RWPE2 (cell line): Measurements from ENCODE around the gene NDEL1.

ENCODE experiments used
- ATAC-seq: fragments of 200-7000 bp; cut with Tn5 transposase; 3 replicates; pipeline ENCODE4 v1.9.1; 2021; ENCODE audit warnings: low read depth
- DNase-seq: peaks from one replicate; pipeline ENCODE4 v3.0.0-alpha.2; 2020; ENCODE audit warnings: low spot score
- H3K27ac ChIP-seq: fragments of 450-650 bp; 2 replicates; pipeline ENCODE4 v1.5.1; 2017; ENCODE audit warnings: mild to moderate bottlenecking; ENCODE audit not compliant: poor library complexity, severe bottlenecking
- H3K27me3 ChIP-seq: fragments of 250-450 bp; sonication (Bioruptor Pico); 2 replicates; pipeline ENCODE4 v1.5.1; 2021; ENCODE audit warnings: mild to moderate bottlenecking, moderate library complexity; ENCODE audit not compliant: insufficient read depth, poor library complexity, severe bottlenecking
- H3K36me3 ChIP-seq: fragments of 250-450 bp; sonication (Bioruptor Pico); 2 replicates; pipeline ENCODE4 v1.5.1; 2020; ENCODE audit warnings: low read depth, mild to moderate bottlenecking, moderate library complexity
- H3K4me1 ChIP-seq: fragments of 250-450 bp; sonication (Bioruptor Pico); 2 replicates; pipeline ENCODE4 v1.5.1; 2021; ENCODE audit warnings: mild to moderate bottlenecking, moderate library complexity; ENCODE audit not compliant: insufficient read depth, poor library complexity, severe bottlenecking
- H3K4me3 ChIP-seq: fragments of 250-450 bp; sonication (Bioruptor Pico); 2 replicates; pipeline ENCODE4 v1.5.1; 2021; ENCODE audit warnings: mild to moderate bottlenecking, moderate library complexity; ENCODE audit not compliant: severe bottlenecking
- H3K9me3 ChIP-seq: fragments of 250-450 bp; sonication (Bioruptor Pico); 2 replicates; pipeline ENCODE4 v1.5.1; 2021; ENCODE audit warnings: mild to moderate bottlenecking, moderate library complexity; ENCODE audit not compliant: severe bottlenecking
- TF ChIP-seq, protein P1 (sequence below): fragments of 450-650 bp; IDR thresholded peaks from one replicate; pipeline ENCODE4 v1.5.1; 2017; ENCODE audit warnings: mild to moderate bottlenecking, moderate library complexity; ENCODE audit not compliant: poor library complexity, severe bottlenecking

Gene NDEL1

DNA sequence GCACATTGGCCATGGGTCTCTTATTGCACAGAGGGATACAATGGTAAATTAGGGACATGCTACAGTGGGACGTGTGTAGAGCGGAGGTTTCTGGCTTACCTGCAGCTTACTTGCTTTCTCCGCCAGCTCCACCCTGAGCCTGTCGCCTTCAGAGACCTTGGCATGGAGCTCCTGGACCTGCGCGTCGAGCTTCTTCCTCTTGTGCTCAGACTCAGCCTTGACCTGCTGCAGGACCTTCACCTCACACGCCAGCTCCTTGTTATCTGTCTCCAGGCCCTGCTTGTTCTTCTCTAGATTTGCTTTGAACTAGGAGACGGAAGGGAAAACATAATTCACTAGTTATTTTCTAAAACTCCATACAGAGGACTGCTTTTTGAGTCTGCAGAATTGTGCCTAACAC, 63.5 kb downstream of the NDEL1 start:
- TF ChIP-seq, protein P1, sequence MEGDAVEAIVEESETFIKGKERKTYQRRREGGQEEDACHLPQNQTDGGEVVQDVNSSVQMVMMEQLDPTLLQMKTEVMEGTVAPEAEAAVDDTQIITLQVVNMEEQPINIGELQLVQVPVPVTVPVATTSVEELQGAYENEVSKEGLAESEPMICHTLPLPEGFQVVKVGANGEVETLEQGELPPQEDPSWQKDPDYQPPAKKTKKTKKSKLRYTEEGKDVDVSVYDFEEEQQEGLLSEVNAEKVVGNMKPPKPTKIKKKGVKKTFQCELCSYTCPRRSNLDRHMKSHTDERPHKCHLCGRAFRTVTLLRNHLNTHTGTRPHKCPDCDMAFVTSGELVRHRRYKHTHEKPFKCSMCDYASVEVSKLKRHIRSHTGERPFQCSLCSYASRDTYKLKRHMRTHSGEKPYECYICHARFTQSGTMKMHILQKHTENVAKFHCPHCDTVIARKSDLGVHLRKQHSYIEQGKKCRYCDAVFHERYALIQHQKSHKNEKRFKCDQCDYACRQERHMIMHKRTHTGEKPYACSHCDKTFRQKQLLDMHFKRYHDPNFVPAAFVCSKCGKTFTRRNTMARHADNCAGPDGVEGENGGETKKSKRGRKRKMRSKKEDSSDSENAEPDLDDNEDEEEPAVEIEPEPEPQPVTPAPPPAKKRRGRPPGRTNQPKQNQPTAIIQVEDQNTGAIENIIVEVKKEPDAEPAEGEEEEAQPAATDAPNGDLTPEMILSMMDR = no peak
- ATAC-seq (no peak), DNase-seq (no peak)
- Histone ChIP-seq H3K27ac (no peak overlapping the region), H3K36me3 (peaks cover 45% of the 10 kb centered on the region), H3K4me1 (no peaks in the 10 kb centered on the region), H3K27me3 (no peaks in the 10 kb centered on the region), H3K9me3 (no peaks in the 10 kb centered on the region), H3K4me3 (no peak overlapping the region)

DNA sequence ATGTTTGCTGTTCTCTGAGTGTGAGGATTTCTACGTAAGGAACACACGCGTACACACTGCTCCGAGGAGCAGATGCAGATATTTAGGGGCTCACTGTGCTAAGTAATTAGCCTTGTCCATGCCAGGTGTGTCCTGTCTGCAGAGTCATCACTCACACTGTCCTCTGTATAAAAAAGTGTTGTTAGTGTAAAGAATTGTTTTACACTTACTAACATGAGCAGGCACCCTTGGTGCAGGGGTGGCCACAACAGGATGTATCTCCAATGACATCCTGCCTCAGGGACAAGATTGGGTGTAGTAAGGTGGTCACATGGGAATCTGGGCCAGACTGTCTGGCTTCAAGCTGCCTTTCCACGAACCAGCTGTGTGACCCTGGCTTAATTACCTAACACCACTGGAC, 63.9 kb downstream of the NDEL1 start:
- no peaks in the 10 kb centered on the region for H3K9me3 ChIP-seq
- no peaks in the 10 kb centered on the region for H3K27me3 ChIP-seq
- no peaks in the 10 kb centered on the region for H3K4me1 ChIP-seq
- no peak overlapping the region for H3K27ac ChIP-seq
- peaks cover 43% of the 10 kb centered on the region for H3K36me3 ChIP-seq
- no peak for ATAC-seq
- TF ChIP-seq, protein P1 = no peak
- no peak overlapping the region for H3K4me3 ChIP-seq
- DNase-seq = no peak

DNA sequence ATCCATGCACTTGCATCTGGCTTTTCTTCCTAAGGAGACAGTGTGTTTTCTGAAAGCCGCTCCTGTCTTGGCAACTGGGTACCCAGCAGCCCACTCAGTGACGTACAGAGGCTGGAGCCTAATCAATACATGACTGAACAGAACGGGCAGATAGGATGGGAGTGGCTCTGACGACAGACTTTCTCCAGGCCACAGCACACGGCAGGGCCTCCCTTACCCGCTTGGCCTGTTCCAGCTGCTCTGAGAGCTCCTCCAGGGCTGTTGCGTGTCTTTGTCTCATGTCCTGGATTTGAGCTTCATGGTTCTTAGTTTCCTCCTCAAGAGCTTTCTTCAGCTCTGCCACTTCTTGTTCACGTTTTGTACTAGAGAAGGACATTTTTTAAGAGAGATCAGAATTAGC, 64.9 kb downstream of the NDEL1 start:
- DNase-seq (no peak), ATAC-seq (no peak)
- TF ChIP-seq, protein P1 = no peak
- no peak overlapping the region for H3K27ac ChIP-seq
- H3K36me3 ChIP-seq = peaks cover 48% of the 10 kb centered on the region
- H3K27me3 ChIP-seq = no peaks in the 10 kb centered on the region
- H3K4me1 ChIP-seq = no peaks in the 10 kb centered on the region
- no peaks in the 10 kb centered on the region for H3K9me3 ChIP-seq
- H3K4me3 ChIP-seq = no peak overlapping the region

DNA sequence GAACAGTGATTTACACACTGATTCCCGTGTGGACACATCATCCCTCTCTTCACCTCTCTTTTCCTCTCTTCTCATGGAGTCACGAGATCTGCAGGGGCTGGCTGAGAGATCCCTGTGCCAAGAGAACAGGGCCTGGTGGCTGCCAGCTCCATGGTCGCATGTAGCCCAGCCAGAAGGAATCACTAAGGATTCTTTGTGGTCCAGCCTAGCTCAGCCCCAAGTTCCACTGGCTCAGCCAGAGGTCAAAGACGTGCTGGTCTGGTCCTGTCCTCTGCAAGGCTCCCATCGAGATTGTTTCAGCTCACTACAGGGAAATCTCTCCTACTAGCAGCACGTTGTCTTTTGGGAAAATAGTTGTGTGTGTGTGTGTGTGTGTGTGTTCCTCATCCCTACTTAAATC, 66.4 kb downstream of the NDEL1 start:
- TF ChIP-seq, protein P1 = no peak
- peaks cover 53% of the 10 kb centered on the region for H3K36me3 ChIP-seq

DNA sequence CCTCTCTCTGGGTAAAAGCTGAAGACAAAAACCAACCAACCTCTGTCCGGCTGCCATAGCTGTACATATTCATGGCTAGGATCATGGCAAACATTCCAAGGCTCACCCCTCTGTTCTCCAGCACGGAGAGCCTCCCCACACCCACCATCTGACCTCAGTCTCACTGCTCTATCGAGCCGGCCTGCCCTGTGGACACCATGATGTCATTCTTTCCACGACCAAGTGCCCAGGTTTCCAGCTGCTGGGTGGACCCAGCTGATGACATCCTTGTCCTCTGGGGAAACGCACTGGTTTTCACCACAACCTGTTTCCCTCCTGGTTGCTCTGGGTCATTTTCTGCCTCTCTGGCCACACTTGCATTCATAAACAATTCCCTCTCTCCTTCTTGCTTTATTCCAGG, 67.7 kb downstream of the NDEL1 start:
- ATAC-seq = no peak
- DNase-seq = no peak
- TF ChIP-seq, protein P1 = no peak
- no peaks in the 10 kb centered on the region for H3K9me3 ChIP-seq
- no peak overlapping the region for H3K4me3 ChIP-seq
- H3K27me3 ChIP-seq = no peaks in the 10 kb centered on the region
- H3K27ac ChIP-seq = no peak overlapping the region
- H3K4me1 ChIP-seq = no peaks in the 10 kb centered on the region
- H3K36me3 ChIP-seq = peaks cover 55% of the 10 kb centered on the region

More for the DNA sequence above, 66.4 kb downstream of the NDEL1 start:
- DNase-seq (no peak), ATAC-seq (no peak)
- H3K9me3 ChIP-seq = no peaks in the 10 kb centered on the region
- H3K27ac ChIP-seq = no peak overlapping the region
- H3K4me1 ChIP-seq = no peaks in the 10 kb centered on the region
- H3K27me3 ChIP-seq = no peaks in the 10 kb centered on the region
- no peak overlapping the region for H3K4me3 ChIP-seq
